GM19239 (cell line): ENCODE data around the gene C15orf61.

ENCODE experiments used
- DNase-seq: peaks from one replicate; pipeline ENCODE4 v3.0.0; 2011; ENCODE audit warnings: low spot score; ENCODE audit not compliant: insufficient read length
- FAIRE-seq: peaks from 2 replicates; lab custom pipeline; 2011; peaks lifted over from hg19 to GRCh38; lab: Jason Lieb, UNC

The C15orf61 gene

DNA sequence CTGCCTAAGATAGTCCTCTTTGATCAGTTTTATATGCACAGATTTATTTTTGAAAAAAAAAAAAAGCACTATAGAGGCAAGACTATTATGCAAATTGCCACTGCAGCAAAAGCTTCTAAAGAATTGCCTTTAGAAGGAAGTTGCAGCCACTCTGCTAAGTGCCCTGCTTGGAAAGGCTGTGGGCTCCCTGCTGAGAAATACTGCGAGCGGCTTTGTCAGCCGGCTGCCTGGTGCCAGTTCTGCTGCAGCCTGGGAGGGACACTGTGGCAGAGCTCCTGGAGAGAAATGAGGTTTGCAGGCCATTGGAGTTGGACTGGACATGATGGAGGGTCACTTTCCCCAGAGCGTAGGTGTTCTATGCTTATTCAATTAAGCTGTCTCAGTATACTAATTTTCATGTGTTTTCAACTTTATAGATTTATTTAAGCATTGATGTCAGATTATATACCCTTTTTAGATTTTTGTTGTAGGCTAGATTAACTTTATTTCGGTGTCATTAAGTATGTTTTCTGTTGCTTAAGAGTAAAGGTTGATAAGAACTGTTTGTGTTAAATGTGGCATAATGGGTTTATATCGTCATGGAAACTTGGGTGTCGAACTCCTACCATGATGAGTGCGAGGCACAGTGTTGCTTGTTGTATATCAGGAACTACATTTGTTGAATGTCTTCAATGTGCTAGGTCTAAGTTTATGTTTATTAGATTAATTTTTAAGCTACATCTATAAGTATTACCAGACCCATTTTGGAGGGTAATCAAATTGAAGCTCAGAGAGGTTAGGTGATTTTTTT lies 28.1 kb downstream of the C15orf61 start:
- no peak for FAIRE-seq
- no peak for DNase-seq

DNA sequence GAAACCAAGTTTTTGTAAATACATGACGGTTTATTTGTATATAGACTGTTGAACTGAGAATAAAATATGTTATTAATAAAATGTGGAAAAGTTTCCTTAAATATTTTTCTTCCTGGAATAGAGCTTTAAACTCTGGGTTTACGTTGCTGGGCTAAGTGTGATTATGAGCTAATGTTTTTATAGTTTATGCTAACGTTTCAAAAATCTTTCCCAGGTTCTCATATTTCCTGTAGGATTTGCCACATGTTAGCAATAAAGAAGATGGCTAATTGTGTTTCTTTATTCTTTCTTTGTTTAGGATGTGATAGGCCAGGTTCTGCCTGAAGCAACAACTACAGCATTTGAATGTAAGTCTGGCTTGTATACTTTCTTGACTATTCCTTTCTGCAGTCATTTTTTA lies 28.8 kb downstream of the C15orf61 start:
- no peak for DNase-seq
- no peak for FAIRE-seq

GRCh38 chr15:67550522-67550921 lies 29.6 kb downstream of the C15orf61 start:
- DNase-seq (no peak), FAIRE-seq (no peak)

- FAIRE-seq: no peak
- no peak for DNase-seq
These were observed 30.3 kb downstream of the C15orf61 start for GRCh38 chr15:67551207-67551743.

- DNase-seq: no peak
- no peak for FAIRE-seq
These were observed 33.6 kb downstream of the C15orf61 start for GRCh38 chr15:67554580-67554979.

DNA sequence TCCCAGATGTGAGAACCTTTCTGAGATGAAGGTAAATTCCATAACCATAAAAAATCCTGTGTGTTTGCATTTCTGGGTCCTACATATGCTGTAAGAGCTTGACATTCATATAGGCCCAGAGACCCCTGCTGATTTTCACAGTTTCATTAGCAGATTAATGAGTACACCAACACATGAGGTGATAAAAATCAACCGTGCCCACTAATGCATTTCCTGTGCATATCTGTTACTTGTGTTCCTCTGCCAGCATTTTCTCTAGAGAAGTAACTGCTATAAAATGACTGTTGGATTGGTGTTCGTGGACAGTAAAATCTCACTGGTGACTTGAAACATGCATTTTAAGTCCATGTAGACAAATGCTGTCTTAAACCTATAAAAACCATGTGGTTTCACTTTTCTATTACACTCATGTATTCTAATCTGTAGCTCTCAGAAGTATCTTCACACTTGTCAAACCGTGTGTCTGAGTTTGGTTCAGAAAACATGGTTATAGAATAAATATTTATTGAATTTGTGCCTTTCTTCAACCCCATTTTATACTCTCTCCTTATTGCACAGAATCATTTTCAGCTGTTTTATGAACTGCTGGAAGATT lies 36.1 kb downstream of the C15orf61 start:
- FAIRE-seq: peak; percentile 35
- no peak for DNase-seq

DNA sequence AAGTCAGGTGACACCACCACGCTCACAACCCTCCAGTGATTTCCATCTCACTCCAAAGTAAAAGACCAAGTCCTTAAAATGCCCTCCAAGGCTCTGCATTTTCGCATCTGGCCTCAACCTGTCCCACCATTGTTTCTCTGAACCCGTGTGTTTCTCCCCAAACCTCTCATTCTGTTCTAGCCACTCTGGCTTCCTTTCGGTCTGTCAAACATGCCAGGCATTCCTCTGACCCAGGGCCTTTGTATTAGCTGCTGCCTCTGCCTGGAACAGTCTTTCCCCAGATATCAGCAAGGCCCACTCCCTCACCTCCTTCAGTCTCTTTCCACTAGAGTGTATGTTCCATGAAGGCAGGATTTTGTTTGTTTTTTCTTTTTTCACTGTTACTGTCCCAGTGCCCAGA lies 37.6 kb downstream of the C15orf61 start:
- DNase-seq (no peak), FAIRE-seq (peak; percentile 21)

DNA sequence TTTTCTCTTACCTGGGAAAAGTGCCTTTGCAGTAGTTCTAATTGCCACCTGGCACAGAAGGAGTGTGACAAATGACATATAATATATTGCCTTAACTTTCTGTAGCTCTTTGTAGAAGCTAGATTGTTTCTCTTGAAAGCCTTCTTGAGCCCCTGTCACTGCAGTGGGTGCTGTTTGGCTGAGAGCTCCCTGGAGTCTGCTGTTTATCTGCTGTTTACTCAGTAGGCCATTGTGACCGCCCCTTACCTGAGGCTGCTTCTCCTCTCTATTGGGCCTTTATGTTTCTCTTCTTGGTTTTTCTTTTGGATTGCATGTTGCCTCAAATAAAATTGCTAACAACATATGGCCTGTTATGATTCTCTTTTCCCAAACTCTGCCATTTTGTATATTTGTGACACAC lies 38.2 kb downstream of the C15orf61 start:
- DNase-seq: no peak
- no peak for FAIRE-seq

DNA sequence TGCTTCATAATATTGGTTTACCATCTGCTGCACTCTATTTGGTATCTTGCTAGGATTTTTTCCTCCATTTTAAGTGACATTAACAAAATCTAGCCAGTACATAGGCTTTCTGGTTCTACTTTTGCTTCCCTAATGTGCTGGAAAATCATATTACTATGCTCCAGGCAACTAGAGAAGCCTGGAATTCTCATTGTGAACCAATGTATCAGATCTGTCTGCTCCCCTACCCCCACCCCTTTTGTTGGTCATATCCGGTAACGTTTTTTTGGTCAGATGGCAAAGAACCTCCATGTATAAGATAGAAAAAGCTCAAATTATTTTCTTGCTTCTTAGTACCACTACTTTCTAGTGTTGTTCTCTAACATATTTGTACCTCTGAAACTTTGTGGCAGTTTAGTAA lies 38.6 kb downstream of the C15orf61 start:
- DNase-seq (no peak), FAIRE-seq (no peak)

GRCh38 chr15:67560320-67560719 lies 39.4 kb downstream of the C15orf61 start:
- no peak for DNase-seq
- FAIRE-seq: no peak

DNA sequence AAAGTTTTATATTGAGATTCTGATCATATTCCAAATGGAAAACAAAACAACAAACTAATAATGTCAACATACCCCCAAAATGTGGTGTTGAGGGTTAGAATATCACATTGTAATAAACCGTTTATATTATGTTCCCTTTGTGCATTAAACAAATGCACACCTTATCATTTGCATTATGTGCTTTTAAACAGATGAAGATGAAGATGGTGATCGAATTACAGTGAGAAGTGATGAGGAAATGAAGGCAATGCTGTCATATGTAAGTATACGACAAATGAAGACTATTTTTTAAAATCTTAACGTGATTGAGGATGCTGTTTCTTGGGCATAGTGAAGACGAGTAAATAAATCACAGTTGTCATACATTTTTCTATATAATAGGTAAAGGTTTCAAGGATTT lies 42.2 kb downstream of the C15orf61 start:
- no peak for FAIRE-seq
- DNase-seq: no peak

DNA sequence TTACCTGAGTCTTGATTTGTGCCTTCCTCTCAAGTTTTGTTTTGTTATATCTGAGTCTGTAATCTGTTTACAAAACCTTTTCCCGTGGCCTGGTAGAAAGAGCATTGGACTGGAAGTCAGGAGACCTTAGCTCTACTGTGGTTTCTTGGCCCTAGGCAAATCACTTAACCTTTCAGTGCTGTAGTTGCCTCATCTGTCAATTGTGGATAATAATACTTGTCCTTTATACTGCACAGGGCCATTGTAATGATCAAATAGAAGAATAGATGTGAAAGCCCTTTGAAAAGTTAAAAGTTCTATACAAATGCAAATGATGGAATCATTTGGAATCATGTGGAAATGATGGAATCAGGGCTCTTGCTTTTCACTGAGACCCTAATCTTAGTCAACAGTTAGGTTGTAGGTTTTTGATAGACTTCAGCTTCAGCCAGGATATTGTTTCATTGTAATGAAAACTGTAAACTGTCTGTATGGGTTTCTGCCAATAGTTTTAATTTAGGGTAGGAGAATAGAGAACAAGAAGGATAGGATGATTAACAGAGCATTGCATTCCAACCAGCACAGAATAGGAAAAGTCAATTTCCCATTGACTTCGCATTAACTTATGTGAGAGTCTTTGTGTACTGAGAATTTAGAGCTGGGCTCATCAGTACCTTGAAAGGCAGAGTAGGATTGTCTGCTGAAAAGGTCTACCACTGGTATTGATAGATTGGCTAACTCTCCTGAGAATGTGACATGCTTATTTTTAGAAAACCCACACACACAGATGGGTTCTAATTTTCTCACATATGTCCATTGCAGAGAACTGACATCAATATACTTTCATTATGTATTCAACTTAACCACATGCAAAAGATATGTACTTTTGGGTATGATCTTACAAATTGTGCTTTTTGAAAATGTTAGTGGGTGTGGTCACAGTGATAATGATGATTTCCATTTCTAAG lies 43.4 kb downstream of the C15orf61 start:
- FAIRE-seq: peak; percentile 94

GRCh38 chr15:67564968-67565345 lies 44.0 kb downstream of the C15orf61 start:
- DNase-seq: no peak
- FAIRE-seq: no peak

More for the DNA sequence above, 43.4 kb downstream of the C15orf61 start:
- DNase-seq: no peak

DNA sequence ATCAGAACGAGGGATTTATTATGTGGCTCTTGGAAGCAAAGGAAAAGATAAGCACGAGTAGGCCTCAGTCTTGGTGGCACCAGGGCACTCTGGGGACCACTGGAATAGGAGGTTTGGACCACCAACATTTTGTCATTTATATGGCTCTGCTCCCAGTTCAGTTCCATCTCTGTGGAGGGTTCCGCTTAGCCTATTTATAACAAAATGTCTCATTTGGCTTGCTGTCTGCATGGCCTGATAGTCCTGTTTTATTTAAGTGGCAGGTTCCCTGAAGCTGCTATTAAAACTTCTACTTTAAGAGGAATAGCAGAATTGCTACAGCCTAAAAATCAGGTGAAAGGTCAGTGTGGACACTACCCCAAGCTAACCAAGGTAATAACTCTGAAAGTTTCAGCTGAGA lies 48.7 kb downstream of the C15orf61 start:
- FAIRE-seq: no peak
- DNase-seq: no peak

- DNase-seq (no peak), FAIRE-seq (no peak)
These were observed 50.1 kb downstream of the C15orf61 start for GRCh38 chr15:67570875-67571647.

DNA sequence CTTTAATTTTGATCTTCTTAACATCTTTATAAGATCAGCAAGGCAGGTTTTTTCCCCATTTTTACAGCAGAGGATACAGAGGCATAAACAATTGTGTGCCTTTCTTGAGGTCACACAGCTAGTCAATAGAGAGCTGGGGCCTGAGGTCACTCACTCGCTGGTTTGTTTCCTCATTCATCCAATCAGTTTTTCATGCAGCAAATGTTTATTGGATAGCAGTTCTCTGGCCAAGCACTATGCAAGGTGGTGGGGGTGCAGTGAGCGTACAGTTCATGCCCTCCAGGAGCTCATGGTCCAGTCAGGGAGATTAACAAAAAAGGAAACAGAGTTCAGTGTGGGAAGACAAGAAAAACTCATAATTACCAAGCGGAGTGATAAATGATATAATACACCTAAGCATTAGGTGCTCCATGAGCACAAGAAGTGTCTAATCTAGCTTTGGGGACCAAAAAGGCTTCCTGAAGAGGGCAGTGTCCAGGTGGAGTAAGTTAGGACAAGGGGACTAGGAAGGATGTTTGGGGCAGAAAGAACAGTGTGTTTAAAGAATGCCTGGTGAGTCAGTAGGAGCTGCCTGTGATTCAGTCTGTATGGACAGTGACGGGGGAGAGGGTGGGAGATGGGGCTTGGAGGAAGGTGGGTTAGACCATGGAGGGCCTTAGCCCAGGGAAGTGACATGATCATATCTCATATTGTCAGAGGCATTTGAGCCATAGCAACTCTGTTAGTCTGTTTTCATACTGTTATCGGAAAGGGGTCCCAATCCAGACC lies 50.9 kb downstream of the C15orf61 start:
- FAIRE-seq: no peak
- DNase-seq: no peak

GRCh38 chr15:67573194-67573593 lies 52.3 kb downstream of the C15orf61 start:
- no peak for DNase-seq

GRCh38 chr15:67575039-67575502 lies 54.1 kb downstream of the C15orf61 start:
- DNase-seq: no peak
- no peak for FAIRE-seq

More at GRCh38 chr15:67573194-67573593, 52.3 kb downstream of the C15orf61 start:
- FAIRE-seq: no peak

GRCh38 chr15:67578020-67578600 lies 57.2 kb downstream of the C15orf61 start:
- FAIRE-seq: no peak
- DNase-seq: no peak
